HPDE6-E6E7 (cell line): ENCODE results near the gene ISG20L2.
A peak's percentile ranks its signal among the peaks of the same experiment; 100 is the strongest.

Source experiments
- DNase-seq: peaks from one replicate; pipeline ENCODE4 v3.0.0; 2011; ENCODE audit warnings: missing footprints; ENCODE audit errors: extremely low spot score

ISG20L2 gene

DNA sequence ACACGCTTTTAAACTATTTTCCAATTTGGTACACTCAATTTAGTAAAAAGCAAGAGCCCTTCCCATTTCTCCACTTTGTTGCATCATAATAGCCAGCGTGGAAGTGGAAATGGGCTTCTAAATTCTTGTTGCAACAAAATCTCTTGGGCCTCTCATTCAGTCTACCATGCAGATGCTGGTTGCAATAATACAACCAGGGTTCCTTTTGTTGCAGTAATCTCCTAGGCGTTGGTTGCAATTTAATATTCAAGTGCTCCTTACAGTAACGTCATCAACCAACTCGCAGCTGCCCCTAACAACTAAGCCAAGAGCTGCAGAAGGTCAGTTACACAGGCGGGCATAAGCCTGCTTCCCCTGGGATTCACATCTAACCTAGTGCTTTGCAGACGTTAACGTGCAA lies 25.7 kb upstream of the ISG20L2 start:
- no peak for DNase-seq

DNA sequence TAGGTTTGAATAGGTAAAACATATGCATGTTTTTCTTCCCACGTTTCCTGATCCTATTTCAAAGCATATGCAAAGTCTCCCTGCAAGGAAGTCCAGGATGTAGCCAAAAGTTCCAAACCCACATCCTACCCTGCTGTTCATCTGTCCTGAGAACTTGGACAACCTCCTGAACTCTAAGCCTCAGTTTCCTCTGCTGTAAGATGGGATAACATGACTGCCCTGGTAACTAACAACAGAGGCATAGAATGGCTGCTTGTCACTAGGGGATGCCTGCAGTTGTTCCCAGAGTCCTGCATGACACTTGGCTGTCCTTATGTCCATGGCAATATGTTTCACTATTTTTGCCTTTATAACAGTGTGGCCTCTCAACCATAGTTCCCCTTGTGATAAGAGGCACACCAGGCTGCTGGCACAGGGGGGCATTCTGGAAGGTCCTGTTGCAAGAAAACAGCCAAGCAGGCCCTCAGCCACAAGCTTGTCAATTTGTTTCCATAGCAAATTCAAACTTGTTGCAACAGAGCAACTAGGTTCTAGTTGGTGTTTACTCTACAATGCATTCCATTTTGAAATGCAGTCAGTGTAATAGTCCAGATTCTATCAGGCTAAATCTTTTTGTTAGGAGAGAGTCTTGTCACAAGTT lies 24.4 kb upstream of the ISG20L2 start:
- no peak for DNase-seq

- peak; percentile 86 for DNase-seq
These were observed 23.4 kb upstream of the ISG20L2 start for GRCh38 chr1:156751757-156752481.

- DNase-seq: no peak
These were observed 22.8 kb upstream of the ISG20L2 start, which contains the start of gene HDGF for GRCh38 chr1:156751451-156751756. Gene HDGF, minus strand, starts transcription at chr1:156751675. Its CDS starts 246 bp downstream, at chr1:156751429.

DNA sequence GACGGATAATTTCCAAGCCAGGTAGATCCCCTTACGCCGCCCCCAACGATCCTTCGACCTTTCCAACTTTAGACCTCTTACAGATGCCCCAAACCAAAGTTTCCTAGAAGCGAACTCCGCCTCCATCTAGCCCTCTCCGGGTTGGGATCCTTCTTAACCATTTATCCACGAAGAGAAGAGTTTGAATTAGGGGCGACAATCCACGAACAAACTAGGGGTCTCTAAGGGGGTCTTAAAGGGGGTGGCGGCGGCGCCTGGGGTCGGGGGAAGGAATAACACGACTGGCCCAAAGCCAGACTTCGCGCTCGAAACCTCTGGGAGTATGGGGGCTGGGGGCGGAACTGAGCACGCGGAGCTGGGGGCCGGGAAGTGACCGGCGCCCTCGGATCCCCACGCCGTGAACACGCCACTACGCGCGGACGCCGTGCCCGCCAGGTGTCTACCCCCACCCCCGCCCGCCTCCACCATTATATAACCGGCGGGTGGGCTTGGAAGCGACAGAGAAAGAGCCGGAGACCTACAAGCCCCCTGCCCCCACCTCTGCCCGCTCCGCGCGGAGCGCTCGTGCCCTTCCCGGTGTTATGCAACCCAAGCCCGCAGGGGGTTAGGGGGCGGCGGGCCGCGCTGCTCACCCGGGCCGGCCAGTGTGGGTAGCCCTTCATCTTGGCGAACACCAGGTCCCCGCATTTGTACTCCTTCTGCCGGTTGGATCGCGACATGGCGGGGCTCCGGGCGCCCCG lies 22.3 kb upstream of the ISG20L2 start:
- no peak for DNase-seq

DNA sequence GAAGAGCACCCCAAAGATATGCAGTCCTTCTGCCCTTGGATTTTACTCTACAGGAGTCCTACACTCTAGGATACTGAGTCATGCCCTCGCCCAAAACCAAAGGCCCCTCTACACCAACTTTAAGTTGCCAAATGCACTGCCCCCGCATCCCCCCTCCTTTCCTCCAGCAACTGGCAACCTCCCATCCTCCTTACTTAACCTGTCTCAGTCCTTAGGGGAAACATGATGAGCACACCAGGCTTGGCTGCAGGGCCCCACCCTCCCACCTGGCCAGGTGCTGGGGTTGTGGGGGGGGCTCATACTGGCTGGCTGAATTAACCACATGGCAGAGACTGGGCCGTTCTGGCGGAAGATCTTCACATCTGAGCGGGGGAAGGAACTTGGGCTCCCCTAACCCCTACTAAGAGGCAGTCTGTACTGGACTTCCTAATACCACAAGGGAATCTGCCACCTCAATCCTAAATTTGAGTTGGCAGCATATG lies 21.7 kb upstream of the ISG20L2 start:
- DNase-seq: no peak

GRCh38 chr1:156749419-156750118 lies 21.0 kb upstream of the ISG20L2 start:
- no peak for DNase-seq

DNA sequence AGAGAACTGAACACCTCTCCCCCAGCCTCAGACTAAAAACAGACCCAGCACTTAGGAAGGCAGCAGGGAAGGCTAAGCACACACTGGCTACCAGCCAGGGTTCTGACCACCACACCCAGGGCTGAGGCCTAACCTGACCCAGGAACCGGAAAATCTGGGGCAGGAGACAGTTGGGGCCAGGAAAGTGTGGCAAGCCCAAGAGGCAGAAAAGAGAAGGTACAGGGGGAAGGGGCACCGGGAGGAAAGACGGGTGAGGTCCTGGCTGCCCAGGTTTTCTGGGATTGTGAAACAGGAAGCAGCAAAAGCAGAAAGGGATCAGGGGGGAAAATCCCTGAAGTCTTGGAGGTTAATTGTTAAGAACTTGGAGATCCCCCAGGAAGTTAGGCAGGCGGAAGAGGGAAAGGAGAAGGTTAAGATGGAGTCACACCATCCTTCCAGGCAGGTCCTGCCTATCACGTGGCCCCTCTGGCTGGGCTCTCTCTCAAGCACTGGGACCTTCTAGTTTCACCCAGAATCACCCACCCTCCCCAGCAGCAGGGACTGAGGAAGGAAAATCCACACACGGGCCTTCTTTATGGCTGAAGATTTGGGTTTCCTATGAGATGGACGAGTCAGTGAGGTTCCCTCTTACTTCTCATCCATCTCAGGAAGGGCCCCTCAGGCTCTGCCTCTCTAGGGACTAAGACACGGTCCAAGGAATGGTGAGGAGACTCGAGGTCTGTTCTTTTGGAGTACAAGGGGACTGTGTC lies 20.3 kb upstream of the ISG20L2 start:
- DNase-seq: no peak

DNA sequence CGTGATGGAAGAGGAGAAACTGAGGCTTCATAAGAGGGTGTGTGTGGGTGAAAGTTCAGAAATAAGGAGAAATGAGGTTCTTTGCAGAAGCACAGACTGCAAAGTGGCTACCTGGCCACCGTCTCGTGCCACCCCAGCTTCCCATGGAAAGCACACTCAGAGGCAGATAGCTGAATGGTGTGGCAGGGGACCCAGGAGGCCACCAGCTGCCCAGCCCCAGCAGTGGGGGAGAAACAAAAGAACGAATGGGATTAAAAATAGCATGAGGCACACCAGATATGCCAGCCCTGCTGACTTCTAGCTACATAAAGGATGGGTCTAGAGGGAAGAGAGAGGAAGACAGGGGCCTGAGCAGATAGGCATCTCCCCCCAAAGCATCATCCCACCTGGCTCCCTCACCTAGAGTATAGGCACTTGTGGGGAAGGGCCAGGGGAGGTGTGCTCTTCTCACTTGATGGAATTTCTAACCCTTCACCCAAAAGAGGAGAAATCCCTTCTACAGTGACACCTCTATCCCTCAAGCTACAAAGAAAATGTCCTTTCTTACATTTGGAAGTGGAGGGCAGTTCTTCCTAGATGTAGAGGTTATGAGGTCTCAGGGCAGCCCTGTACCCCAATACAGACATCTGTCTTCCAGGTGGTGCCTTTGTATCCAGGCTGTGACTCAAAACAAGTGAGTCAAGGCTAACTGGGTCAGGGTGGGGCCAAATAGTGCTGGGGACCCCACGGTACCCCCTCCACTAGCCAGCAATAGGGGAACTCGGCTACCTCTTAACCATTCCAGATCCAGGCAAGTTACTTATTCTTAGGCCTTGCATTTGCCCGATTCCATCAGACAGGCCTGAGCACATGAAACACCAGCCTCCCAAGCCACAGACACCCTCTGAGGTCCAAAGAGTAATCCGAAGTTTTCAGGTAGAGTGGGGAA lies 19.4 kb upstream of the ISG20L2 start:
- DNase-seq: no peak

DNA sequence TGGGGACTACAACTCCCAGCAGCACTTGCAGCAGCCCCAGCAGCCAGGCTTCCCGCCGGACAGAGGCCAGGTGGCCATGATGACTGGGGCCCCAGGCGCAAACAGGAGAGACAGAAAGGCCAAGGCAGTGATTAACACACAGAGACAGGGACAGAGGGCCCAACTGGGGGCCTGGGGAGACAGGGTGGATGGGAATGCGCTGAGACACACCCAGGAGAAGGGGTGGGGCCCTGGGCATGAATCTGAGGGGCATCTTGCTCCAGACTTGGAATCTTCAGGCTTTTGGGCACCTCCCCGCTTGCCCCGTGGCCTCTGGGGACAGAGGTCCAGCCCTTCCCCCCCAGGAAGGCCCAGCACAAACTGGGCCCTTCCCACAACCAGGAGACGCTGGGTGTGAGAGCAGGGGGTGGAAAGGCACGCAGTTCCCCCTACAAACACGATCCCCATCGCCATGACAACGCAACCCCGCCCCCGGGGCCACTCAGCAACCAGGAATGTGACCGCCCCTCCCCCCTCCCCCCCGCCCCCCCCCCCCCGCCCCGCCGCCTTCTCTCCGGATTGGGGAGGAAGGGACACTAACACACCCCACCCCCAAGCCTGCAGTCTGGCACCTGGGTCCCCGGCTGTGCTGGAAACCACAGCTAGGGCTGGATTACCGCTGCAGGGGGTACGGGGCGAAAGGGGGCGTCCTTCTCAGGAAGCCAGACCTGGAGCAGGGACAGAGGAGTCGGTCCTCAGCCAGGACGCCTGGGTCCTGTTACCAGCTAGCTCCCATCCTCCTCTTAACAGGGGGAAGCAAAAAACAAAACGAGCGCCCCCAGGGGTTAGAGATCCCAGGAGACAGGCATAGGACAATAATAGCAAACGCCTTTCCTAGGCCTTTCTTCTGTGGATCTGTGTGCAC lies 18.4 kb upstream of the ISG20L2 start:
- peak; percentile 85 for DNase-seq

- DNase-seq: no peak
These were observed 17.8 kb upstream of the ISG20L2 start for GRCh38 chr1:156746406-156746727.

GRCh38 chr1:156745881-156746280 lies 17.3 kb upstream of the ISG20L2 start:
- DNase-seq: no peak

DNA sequence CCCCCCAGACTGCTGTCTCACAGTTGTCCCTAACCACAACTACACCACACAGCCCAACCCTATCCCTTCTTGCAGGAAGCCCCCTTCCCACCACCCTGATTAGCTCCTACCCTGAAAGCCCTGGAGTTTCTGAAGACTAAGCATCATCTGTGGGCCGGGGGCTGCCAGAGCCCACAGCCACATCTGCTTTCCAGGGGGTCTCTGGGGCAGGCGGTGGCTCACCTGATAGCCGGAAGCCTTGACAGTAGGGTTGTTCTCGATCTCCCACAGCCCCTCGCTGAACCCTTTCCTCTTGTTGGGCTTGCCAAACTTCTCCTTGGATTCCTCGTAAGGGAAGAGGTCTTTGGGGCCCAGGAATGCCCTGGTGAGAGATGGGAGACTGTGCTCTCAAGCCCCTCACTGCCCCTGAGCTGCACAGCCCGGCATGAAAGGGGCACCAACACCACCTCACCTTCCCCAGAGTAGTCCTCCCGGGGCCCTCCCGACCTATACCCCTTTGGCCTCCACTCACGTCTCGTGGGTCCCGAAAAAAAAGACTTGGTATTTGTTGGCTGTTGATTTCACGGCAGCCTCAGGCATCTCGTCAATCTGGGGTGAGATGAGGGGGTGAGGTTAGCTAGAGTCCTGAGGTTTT lies 16.3 kb upstream of the ISG20L2 start:
- DNase-seq: no peak

DNA sequence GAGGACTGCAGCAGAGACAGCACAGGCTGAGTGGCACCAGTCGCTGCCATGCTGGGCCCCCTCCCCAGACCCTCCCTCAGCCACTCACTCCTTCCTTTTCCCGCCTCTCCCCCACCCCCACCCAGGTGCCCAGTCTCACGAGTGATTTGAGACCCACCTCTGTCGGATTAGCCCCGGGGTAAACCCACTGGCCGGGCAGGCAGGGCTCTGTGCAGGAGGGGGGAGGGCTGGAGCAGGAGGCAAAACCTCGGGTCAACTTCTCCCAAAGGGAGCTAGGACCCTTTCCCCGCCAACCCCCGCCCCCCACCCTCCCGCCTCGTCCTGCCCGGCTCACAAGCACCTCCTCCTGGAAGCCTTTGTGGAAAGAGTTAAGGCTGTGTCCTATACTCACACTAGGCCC lies 15.8 kb upstream of the ISG20L2 start:
- no peak for DNase-seq

DNA sequence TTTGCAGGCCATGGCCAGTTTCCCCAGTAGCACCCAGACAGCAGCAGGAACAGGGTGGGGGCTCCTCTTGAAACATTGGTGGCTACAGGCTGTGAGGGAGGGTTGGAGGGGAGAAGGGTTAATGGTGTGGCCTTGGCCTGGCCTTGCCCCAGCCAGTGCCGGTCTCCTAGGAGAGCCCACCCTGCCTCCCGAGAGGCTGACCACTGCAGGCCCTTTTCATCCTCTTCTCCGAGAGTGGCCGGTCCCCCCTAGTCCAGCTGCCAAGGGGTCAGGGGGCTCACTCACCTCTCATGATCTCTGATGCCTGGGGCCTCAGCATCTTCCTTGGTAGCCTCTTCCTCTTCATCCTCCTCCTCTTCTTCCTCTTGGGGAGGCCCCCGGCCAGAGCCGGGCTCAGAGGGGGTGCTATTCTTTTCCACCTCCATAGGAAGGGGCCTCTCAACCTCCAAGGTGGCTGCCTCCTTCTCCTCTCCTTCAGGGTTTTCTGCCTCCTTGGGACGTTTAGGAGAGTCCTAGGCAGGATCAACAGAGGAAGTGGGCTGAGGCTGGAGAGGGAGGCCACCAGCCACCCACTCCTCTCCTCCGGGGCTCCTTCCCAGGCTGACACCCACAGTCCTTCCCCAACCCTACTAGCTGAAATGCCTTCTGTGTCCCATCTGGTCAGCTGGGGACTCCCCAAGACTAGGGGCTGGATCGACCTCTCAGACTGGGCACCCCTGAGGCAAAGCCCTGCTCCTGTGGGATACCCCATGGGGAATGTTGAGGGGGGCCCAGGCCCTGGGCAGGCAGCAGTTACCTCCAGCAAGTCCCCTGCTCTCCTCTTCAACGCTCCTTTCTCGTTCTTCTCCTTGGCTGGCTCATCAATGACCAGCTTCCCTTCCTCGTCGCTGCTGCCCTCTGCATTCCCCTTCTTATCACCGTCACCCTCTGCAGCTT lies 15.1 kb upstream of the ISG20L2 start:
- DNase-seq: no peak

GRCh38 chr1:156742801-156743200 lies 14.2 kb upstream of the ISG20L2 start:
- no peak for DNase-seq

DNA sequence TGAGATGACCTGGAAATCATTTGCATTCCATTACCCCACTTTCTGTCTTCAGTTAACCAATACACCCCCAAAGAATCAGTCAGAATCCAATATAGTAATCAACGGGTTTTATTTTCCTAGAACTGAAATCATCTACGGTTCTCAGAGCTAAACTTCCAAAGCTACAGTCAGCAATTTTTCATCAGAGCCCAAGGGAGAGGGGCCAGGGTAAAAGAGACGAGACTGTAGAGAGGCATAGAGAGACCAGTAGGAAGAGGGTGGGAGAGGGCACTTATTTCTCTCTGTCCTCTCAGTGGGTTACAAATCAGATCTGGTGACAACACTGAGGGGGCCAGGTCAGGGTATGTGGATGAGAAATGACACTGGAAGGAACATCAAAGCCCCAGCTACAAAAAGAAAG lies 13.5 kb upstream of the ISG20L2 start:
- DNase-seq: no peak

- no peak for DNase-seq
These were observed 13.0 kb upstream of the ISG20L2 start for GRCh38 chr1:156741481-156741983.
